Neural cell (in vitro differentiated cells): Measurements from ENCODE around the gene QSER1.

Experiments used
- EZH2 ChIP-seq: fragments of 200-600, 300-800 bp; shearing (Covaris generic), sonication (generic); IDR thresholded peaks from 2 replicates; pipeline ENCODE4 v1.6.1; 2014; ENCODE audit warnings: antibody characterized with exemption, low read length, borderline replicate concordance, mild to moderate bottlenecking; ENCODE audit not compliant: insufficient read depth, poor library complexity, severe bottlenecking
- POLR2AphosphoS5 ChIP-seq: IDR thresholded peaks from 2 replicates; pipeline ENCODE4 v1.6.1; 2012
- TAF1 ChIP-seq: IDR thresholded peaks from 2 replicates; pipeline ENCODE4 v1.6.1; 2012; ENCODE audit warnings: low read depth
- TF ChIP-seq, protein P1 (sequence below): IDR thresholded peaks from 2 replicates; pipeline ENCODE4 v1.6.1; 2012; ENCODE audit warnings: borderline replicate concordance
- TF ChIP-seq, protein P2 (sequence below): fragments of 450-650 bp; IDR thresholded peaks from 2 replicates; pipeline ENCODE4 v1.5.1; 2014; ENCODE audit warnings: antibody characterized with exemption, mild to moderate bottlenecking, moderate library complexity; ENCODE audit not compliant: poor library complexity, severe bottlenecking

GRCh38 chr11:33027233-33027632 is 134.6 kb downstream of the QSER1 start:
- no peak for TF ChIP-seq EZH2
- TF ChIP-seq, protein P1, sequence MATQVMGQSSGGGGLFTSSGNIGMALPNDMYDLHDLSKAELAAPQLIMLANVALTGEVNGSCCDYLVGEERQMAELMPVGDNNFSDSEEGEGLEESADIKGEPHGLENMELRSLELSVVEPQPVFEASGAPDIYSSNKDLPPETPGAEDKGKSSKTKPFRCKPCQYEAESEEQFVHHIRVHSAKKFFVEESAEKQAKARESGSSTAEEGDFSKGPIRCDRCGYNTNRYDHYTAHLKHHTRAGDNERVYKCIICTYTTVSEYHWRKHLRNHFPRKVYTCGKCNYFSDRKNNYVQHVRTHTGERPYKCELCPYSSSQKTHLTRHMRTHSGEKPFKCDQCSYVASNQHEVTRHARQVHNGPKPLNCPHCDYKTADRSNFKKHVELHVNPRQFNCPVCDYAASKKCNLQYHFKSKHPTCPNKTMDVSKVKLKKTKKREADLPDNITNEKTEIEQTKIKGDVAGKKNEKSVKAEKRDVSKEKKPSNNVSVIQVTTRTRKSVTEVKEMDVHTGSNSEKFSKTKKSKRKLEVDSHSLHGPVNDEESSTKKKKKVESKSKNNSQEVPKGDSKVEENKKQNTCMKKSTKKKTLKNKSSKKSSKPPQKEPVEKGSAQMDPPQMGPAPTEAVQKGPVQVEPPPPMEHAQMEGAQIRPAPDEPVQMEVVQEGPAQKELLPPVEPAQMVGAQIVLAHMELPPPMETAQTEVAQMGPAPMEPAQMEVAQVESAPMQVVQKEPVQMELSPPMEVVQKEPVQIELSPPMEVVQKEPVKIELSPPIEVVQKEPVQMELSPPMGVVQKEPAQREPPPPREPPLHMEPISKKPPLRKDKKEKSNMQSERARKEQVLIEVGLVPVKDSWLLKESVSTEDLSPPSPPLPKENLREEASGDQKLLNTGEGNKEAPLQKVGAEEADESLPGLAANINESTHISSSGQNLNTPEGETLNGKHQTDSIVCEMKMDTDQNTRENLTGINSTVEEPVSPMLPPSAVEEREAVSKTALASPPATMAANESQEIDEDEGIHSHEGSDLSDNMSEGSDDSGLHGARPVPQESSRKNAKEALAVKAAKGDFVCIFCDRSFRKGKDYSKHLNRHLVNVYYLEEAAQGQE, result no peak
- TF ChIP-seq, protein P2, sequence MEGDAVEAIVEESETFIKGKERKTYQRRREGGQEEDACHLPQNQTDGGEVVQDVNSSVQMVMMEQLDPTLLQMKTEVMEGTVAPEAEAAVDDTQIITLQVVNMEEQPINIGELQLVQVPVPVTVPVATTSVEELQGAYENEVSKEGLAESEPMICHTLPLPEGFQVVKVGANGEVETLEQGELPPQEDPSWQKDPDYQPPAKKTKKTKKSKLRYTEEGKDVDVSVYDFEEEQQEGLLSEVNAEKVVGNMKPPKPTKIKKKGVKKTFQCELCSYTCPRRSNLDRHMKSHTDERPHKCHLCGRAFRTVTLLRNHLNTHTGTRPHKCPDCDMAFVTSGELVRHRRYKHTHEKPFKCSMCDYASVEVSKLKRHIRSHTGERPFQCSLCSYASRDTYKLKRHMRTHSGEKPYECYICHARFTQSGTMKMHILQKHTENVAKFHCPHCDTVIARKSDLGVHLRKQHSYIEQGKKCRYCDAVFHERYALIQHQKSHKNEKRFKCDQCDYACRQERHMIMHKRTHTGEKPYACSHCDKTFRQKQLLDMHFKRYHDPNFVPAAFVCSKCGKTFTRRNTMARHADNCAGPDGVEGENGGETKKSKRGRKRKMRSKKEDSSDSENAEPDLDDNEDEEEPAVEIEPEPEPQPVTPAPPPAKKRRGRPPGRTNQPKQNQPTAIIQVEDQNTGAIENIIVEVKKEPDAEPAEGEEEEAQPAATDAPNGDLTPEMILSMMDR, result no peak
- TF ChIP-seq TAF1, result no peak
- TF ChIP-seq POLR2AphosphoS5, result no peak
